ENCODE data around the gene TLE2.

The TLE2 gene

DNA sequence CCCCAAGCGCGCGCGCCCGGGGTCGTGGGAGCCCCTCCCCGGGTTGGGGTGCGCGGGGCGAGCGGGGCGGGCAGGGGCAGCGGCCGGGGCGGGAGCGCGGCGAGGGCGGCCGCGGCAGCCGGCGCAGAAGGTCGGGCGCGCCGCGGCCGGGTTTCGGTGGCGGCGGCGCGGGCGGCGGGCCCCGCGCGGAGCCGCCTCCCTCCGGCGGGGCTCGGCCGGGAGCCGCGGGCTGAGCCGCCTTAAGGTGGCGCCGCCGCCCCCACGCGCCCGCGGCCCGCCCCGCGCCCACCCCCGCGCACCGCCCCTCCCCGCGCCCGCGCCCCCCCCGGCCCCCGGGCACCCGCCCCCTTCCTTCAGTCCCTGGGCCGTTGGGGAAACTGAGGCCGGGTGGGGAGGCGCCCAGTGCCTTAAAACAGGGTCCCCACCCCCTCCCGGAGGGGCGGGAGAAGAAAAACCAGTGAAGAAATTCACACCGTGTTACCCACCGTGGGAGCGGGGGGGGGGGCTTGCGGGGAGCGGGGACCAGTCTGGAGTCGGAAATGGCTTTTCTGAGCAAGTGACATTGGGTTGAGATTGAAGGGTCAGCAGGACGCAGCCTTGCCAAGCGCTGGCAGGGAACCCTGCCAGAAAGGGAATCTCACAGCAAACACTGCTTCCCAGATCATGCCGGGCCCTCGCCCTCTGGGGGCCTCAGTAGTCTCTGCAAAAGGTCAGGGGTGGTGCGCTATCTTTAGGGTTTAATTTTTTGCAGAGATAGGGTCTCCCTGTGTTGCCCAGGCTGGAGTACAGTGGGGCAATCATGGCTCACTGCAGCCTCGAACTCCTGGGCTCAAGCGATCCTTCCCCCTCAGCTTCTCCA lies at the start of gene TLE2:
TSS of gene TLE2 (minus strand) at position 216 of the 859 bp plus-strand sequence. CDS start 376 bp downstream, outside the sequence.
- DNase-seq: peak; percentile 46

GRCh38 chr19:3075605-3076431 lies 46.7 kb upstream of the TLE2 start:
- DNase-seq: peak; percentile 59

DNA sequence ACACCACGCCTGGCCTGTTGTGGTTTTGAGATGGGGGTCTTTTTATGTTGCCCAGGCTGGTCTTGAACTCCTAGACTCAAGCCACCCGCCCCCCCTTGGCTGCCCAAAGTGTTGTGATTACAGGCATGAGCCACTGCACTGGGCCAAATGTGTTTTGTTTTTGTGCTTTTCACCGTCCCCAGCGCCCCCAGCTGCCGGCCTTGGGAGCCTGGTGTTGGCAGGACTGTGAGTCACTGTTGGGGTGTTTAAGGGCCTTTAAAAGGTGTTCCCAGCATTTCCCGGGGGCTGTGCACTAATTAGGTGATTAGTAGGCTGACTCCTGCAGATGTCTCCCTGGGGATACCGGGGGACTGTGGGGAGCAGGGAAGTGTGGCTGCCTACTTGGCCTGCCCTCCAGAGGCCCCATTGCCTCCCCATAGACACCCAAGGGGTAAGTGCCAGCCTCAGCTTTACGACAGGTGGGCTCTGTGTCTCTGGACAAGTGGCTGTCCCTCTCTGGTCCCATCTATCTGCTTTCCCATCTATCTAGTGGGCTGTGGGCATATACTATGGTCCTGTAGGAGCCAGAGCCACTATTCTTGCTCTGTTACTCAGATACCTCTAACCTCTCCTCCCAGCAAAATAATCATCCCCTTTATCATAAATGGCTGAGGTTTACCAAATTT lies 45.0 kb upstream of the TLE2 start:
- no peak for DNase-seq

DNA sequence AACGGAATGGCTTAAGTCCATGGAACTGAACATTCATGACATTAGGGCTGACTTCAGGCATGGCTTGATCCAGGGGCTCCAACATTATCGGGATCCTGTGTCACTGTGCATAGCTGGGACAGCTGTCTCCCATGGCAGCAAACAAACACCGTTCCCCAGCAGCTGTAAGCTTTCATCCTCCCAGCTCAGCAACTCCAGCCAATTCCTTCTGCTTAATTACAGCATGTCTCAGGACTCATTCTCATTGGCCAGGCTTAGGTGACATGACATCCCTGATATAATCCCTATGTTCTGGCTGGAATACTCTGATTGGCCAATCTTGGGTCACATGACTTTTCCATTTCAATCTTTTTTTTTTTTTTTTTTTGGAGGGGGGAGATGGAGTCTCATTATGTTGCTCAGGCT lies 44.1 kb upstream of the TLE2 start:
- DNase-seq: peak; percentile 14

DNA sequence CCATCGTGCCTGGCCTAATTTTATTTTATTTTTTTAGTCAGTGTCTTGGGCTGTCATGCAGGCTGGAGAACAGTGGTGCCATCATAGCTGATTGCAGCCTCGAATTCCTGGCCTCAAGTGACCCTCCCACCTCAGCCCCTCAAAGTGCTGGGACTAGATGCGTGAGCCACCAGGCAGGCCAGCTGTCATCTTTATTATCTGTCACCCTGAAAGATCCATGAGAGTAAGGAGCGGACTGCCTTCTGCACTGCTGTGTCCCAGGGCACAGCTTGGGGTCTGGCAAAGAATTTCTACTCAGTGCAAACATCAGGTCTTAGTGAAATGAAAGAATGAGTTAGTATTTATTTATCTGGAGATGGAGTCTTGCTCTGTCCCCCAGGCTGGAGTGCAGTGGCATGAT lies 42.7 kb upstream of the TLE2 start:
- no peak for DNase-seq

GRCh38 chr19:3068071-3068470 lies 39.0 kb upstream of the TLE2 start:
- DNase-seq: no peak

DNA sequence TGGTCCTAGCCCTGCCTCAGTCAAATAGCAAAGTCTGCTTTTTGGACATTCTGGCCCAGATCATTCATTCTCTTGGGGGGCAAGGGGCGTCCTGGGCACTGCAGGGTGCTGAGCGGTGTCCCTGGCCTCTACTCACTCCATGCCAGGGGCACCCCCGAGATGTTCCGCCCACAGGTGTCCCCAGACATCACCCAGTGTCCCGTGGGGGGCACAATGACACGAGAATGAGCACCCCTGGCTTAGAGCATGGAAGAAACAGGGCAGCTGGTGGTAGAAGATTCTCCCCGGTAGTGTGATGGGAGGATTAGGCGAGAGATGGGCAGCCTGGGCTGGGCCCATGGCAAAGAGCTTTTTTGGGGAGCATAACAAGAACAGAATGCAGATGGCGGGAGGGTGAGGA lies 38.5 kb upstream of the TLE2 start:
- no peak for DNase-seq

GRCh38 chr19:3066482-3067049 lies 37.5 kb upstream of the TLE2 start:
- DNase-seq: no peak

GRCh38 chr19:3065675-3066357 lies 36.7 kb upstream of the TLE2 start:
- peak; percentile 83 for DNase-seq

DNA sequence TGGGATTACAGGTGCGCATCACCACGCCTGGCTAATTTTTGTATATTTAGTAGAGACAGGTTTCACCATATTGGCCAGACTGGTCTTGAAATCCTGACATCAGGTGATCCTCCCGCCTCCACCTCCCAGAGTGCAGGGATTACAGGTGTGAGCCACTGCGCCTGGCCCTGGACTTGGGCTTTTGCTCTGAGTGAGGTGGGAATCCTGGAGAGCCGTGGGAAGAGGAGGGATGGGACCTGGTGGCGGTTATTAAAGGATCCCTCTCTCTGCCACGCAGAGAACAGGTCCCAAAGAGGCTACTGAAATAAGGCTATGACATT lies 34.9 kb upstream of the TLE2 start:
- DNase-seq: no peak

DNA sequence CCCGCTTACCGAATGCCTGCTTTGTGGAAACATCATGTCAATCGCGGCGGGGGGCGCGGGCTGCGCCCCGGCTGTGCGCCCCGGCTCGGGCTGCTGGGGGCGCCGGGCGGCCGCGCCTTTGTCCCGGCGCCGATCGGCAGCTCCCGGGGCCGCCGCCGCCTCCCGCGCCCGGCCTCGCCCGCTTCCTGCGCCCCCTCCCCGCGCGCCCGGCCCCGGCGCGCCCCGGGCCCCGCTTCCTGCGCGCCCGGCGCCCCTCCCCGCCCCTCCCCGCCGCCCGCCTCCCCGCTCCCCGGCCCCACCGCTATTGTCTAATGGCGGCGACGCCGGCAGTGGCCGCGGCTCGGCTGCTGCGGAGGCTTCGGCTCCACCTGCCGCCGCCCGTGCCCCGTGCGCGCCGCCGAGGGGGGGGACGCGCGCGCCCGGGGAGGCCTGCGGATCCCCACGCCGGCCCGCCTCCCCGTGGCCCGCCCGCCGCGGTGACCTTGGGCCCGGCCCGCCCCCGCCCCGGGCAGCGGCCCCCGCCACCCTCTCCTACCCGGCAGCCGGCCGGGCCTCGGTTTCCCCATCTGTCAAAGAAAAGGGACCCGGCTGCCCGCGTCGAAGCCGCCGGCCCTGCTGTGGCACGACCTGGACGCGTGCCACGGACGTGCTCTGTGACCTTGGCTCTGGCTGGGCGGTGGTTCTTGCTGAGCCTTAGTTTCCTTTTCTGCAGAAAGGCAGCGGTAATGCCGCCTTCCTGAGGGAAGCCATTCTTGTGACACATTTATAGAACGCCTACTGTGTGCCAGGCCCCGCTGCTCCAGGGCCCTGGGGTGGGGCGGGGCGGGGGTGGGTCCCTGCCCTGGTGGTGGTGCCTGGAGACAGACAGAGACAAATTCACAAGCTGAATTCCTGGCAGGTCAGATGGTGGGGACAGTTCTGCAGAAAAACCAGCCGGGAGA lies 33.4 kb upstream of the TLE2 start, which contains the start of gene TLE5:
TSS of gene TLE5 (minus strand) at position 331 of the 941 bp plus-strand sequence. CDS start at position 36, 295 bp downstream.
- DNase-seq: peak; percentile 29

GRCh38 chr19:3061182-3062161 lies 32.4 kb upstream of the TLE2 start:
- DNase-seq: peak; percentile 18

GRCh38 chr19:3060857-3061181 lies 31.7 kb upstream of the TLE2 start:
- no peak for DNase-seq

- DNase-seq: no peak
These were observed 30.6 kb upstream of the TLE2 start for GRCh38 chr19:3059653-3060052.

DNA sequence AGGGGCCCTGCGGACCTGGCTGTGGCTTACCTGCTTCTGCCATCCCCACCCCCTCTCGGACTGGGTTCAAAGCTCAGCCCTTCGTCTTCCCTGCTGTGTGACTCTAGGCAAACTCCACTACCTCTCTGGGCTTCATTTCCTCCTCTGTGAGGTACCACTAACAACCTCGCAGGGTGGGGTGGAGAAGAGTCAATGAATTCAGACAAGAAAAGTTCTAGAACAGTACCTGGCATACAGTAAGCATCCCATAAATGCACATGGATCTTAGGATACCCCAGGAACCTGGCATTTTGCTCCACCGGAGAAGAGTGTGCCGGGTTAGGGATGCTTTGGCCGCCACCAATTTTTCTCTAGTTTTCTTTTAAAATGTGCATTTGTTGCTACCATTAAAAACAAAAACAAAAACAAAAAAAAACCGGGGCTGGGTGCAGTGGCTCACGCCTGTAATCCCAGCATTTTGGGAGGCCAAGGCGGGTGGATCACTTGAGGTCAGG lies 29.8 kb upstream of the TLE2 start:
- DNase-seq: no peak

GRCh38 chr19:3058009-3058820 lies 29.1 kb upstream of the TLE2 start:
- DNase-seq: no peak

DNA sequence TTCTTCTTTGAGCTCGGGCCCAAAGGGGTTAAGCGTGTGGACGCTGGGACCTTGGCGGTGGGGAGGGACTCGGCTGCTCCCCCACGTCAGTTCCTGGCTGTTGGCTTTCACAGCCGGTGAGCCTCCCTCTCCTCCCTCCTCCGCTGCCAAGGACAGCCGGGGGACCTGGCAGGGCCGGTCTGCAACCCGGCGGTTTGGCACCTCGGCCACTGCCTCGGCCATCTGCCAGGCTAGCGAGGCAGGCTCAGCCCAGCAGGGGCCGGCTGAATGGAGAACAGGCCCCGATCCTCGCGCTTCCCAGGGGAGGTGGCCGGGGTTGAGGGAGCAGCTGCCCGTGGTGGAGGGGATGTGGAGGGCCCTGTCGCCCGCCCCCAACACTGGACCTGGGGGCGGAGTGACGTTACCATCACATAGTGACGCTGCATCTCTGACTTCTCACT lies 28.2 kb upstream of the TLE2 start:
- DNase-seq: peak; percentile 92

- peak; percentile 76 for DNase-seq
These were observed 27.5 kb upstream of the TLE2 start for GRCh38 chr19:3056417-3057088.

Measured in NCI-H1092 treated with DMSO at 0.1 percent for 48 hours (cell line).